Bronchial epithelial cell (primary cell): ENCODE measurements around the gene SLC40A1. TPM values are rescaled to one million over a fixed set of nuclear protein-coding genes. Genes with fewer than 3 reads are reported as not detected.
A peak's percentile ranks its signal among the peaks of the same experiment; 100 is the strongest.

ENCODE experiments used
- DNase-seq: peaks from one replicate; pipeline ENCODE4 v3.0.0-alpha.2; 2010; ENCODE audit warnings: low read depth
- FAIRE-seq: peaks from 2 replicates; lab custom pipeline; 2011; peaks lifted over from hg19 to GRCh38; lab: Jason Lieb, UNC
- H3K27me3 ChIP-seq: 2 replicates; pipeline ENCODE4 v1.5.1; 2011; ENCODE audit warnings: low read length; ENCODE audit not compliant: control insufficient read depth, insufficient read depth
- H3K36me3 ChIP-seq: 2 replicates; pipeline ENCODE4 v1.5.1; 2011; ENCODE audit warnings: low read length; ENCODE audit not compliant: control insufficient read depth, insufficient read depth
- H3K4me3 ChIP-seq: 2 replicates; pipeline ENCODE4 v1.5.1; 2011; ENCODE audit warnings: mild to moderate bottlenecking, low read depth, low read length, control low read depth
- total RNA-seq: library from RNA; depleted of rRNA; stranded (reverse); fragments of >200 nt; gene quantifications from 2 replicates; pipeline ENCODE4 v1.2.1, GENCODE V29; 2014
- TF ChIP-seq, protein P1 (sequence below): IDR thresholded peaks from 2 replicates; pipeline ENCODE4 v1.5.1; 2011; ENCODE audit warnings: mild to moderate bottlenecking, moderate library complexity, low read length, control low read depth, inconsistent platforms; ENCODE audit not compliant: insufficient read depth, severe bottlenecking

Gene SLC40A1
- total RNA-seq, 1 donor from 2014 or later: 1.1 TPM

DNA sequence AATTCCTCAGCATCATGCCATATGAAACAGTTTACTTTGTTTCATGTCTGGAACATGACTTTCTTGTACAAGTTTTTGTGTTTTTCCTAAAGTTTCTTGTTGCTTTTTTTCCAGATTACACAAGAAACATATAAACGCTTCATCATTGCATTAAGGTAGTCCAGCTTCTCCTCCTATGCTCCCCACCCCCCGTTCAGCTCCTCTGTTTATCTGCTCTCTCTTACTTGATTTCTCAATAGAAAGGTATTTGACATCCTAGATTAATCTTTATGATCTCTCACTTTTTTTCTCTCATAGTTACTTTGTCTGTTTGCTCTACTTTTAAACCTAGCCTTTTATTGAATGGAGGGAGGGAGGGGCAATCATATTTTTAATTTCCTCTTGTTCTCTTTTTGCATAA lies 25.4 kb downstream of the SLC40A1 start:
- TF ChIP-seq, protein P1, sequence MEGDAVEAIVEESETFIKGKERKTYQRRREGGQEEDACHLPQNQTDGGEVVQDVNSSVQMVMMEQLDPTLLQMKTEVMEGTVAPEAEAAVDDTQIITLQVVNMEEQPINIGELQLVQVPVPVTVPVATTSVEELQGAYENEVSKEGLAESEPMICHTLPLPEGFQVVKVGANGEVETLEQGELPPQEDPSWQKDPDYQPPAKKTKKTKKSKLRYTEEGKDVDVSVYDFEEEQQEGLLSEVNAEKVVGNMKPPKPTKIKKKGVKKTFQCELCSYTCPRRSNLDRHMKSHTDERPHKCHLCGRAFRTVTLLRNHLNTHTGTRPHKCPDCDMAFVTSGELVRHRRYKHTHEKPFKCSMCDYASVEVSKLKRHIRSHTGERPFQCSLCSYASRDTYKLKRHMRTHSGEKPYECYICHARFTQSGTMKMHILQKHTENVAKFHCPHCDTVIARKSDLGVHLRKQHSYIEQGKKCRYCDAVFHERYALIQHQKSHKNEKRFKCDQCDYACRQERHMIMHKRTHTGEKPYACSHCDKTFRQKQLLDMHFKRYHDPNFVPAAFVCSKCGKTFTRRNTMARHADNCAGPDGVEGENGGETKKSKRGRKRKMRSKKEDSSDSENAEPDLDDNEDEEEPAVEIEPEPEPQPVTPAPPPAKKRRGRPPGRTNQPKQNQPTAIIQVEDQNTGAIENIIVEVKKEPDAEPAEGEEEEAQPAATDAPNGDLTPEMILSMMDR: no peak
- FAIRE-seq: no peak
- peak; percentile 49 for DNase-seq
- Histone ChIP-seq H3K4me3 (no peak overlapping the region), H3K36me3 (no peaks in the 10 kb centered on the region), H3K27me3 (no peaks in the 10 kb centered on the region)

DNA sequence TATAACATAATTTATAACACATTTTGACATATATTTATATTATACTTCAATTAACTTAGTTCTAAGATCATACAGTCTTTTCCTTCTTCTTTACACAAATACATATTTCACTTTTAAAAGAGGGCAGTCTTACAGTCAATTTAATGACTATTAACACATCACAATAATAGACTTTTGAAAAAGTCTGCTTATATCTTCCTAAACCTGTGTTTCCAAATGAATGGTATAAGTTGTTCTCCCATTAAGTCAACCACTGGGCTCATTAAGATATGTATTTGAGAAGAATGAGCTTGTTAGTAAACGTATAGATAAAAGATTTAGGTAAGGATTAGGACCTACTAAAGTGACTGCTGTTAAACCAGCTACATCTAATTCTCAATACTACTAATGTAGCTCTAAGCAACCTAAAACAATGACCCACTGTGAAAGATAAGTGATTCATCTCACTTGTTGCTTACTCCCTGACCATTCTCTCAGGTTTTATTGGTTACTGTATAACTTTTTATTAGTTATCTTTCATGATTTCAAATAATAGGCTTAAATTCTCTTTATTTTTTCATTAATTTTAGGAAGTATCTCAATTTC lies 27.0 kb downstream of the SLC40A1 start:
- H3K4me3 ChIP-seq: no peak overlapping the region
- FAIRE-seq (no peak), DNase-seq (peak; percentile 45)
- H3K36me3 ChIP-seq: no peaks in the 10 kb centered on the region
- TF ChIP-seq, protein P1: no peak
- no peaks in the 10 kb centered on the region for H3K27me3 ChIP-seq

DNA sequence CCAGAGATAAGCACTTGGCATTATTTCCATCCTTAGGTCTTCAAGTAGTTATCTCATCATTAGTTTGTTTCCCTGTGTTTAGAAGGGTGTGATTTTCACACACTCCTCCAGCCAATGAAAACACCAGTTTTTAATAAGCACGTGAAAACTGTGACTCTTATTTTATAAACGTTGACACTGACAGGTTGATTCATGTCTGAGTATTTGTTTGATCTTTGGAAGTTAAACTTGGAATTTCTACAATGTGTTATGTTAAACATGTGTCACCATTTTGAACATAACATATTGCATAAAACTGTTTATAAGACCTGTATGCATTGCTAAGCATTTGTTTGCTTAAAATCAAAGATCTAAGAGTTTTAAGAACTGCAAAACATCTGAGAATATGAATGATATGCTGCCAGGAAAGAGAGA lies 27.6 kb downstream of the SLC40A1 start:
- Histone ChIP-seq H3K36me3 (no peaks in the 10 kb centered on the region), H3K4me3 (no peak overlapping the region), H3K27me3 (no peaks in the 10 kb centered on the region)
- FAIRE-seq: no peak
- DNase-seq: peak; percentile 96
- TF ChIP-seq, protein P1: no peak

DNA sequence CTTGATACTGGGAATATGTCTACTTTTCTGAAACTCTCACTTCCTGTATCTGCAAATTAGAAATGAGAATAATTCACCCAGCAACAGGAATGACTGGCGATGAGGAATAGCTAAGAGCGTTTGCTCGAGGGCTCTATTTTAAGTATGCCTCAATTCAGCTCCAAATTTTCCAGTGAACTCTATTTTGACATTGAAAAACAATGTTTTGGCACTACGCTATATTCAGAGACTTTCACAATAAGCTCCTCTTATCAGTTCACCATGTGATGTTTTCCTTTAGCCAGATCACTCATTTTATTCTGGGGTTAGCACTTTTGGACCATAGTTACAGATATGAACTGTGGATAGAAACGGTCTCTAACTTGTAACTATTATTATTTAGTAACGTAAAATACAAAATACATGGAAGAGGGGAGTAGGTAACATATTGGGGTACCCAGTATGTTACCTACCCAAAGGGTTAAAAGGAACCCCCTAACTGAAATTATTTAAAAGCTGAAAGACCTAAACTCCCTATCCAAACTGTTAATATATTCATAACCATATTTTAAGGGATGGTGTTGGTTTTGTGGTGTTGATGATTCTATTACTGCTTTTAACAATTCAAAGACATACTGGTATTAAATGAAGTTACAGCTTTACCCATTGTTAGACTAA lies 28.1 kb downstream of the SLC40A1 start:
- H3K36me3 ChIP-seq: no peaks in the 10 kb centered on the region
- no peaks in the 10 kb centered on the region for H3K27me3 ChIP-seq
- no peak for DNase-seq
- FAIRE-seq: no peak
- no peak overlapping the region for H3K4me3 ChIP-seq
- TF ChIP-seq, protein P1: no peak

DNA sequence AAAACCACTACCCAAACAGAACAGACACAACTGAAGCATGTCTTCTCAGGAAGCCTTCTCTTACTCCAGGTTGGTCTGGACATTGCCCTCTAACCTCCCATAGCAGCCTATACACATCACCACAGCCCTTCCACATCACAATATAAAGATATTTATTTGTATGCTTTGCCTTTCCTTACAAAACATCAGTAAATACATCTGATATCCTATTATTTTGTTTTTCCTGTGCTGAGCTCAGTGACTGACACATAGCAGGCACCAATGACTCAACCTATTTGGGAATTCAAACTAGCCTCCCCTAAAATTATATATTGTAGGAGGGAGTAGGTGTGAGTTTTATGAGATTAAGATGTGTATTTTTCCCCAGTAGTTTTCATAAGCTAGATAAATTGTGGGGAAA lies 28.8 kb downstream of the SLC40A1 start:
- no peaks in the 10 kb centered on the region for H3K36me3 ChIP-seq
- H3K27me3 ChIP-seq: no peaks in the 10 kb centered on the region
- no peak for FAIRE-seq
- peak; percentile 29 for DNase-seq
- TF ChIP-seq, protein P1: no peak
- no peak overlapping the region for H3K4me3 ChIP-seq
